Spleen (tissue), 11 donors: Measurements from ENCODE around the gene HOXB6. TPM values are rescaled to one million over a fixed set of nuclear protein-coding genes. Genes with fewer than 3 reads are reported as not detected.

ENCODE experiments used
- DNase-seq: peaks from one replicate; pipeline ENCODE4 v3.0.0-alpha.2; 2020
- H3K27ac ChIP-seq, 8 donors: fragments of 200-600 bp; sonication (generic) in 7 of 8; 1 replicate in 4 of 8; 2 replicates in 4 of 8; pipeline versions ENCODE4 v1.5.0 to v1.8.0; 2016 to 2021; ENCODE audit warnings: inconsistent platforms in 4 of 8, mild to moderate bottlenecking in 4 of 8, moderate library complexity in 1 of 8
- H3K27me3 ChIP-seq, 7 donors: fragments of 200-600 bp; sonication (generic) in 6 of 7; replicated peaks in 1 of 7; 1 replicate in 4 of 7; 2 replicates in 3 of 7; pipeline versions ENCODE4 v1.5.0 to v1.8.0; 2016 to 2021; ENCODE audit warnings: inconsistent platforms in 3 of 7, mild to moderate bottlenecking in 1 of 7
- H3K36me3 ChIP-seq, 6 donors: fragments of 200-600 bp; sonication (generic) in 5 of 6; 1 replicate in 4 of 6; 2 replicates in 2 of 6; pipeline versions ENCODE4 v1.5.0 to v1.8.0; 2016 to 2021; ENCODE audit warnings: inconsistent platforms in 2 of 6
- H3K4me1 ChIP-seq, 6 donors: fragments of 200-600 bp; sonication (generic) in 5 of 6; 1 replicate in 3 of 6; 2 replicates in 3 of 6; pipeline versions ENCODE4 v1.5.0 to v1.8.0; 2016 to 2021; ENCODE audit warnings: inconsistent platforms in 3 of 6
- H3K4me3 ChIP-seq, 8 donors: fragments of 200-600 bp; sonication (generic) in 7 of 8; 1 replicate in 4 of 8; 2 replicates in 4 of 8; pipeline versions ENCODE4 v1.5.0 to v1.8.0; 2016 to 2021; ENCODE audit warnings: inconsistent platforms in 4 of 8, mild to moderate bottlenecking in 4 of 8, moderate library complexity in 2 of 8
- H3K9me3 ChIP-seq, 8 donors: fragments of 200-600 bp; sonication (generic) in 7 of 8; 1 replicate in 4 of 8; 2 replicates in 4 of 8; pipeline versions ENCODE4 v1.5.0 to v1.8.0; 2016 to 2021; ENCODE audit warnings: inconsistent platforms in 4 of 8
- CTCF ChIP-seq, 11 experiments: fragments of 200-600 bp in 7 of 11; fragments of 450-650 bp in 4 of 11; sonication (generic) in 4 of 11; IDR thresholded peaks in 8 of 11; conservative IDR thresholded peaks in 3 of 11; 1 replicate in 7 of 11; 2 replicates in 4 of 11; pipeline versions ENCODE4 v1.4.0 to v1.8.0; 2016 to 2021; ENCODE audit warnings: antibody characterized with exemption in 11 of 11, inconsistent platforms in 4 of 11, mild to moderate bottlenecking in 1 of 11
- POLR2A ChIP-seq, 3 donors: fragments of 450-650 bp; IDR thresholded peaks; one replicate each; pipeline ENCODE4 v1.5.1; 2017; ENCODE audit warnings: antibody characterized with exemption in 3 of 3, mild to moderate bottlenecking in 1 of 3
- POLR2AphosphoS5 ChIP-seq, 3 donors: sonication (generic); formaldehyde crosslinking; IDR thresholded peaks; one replicate each; pipeline ENCODE4 v1.5.1; 2017; ENCODE audit warnings: antibody characterized with exemption in 3 of 3
- WGBS, 5 donors: extraction: QIAGEN DNeasy Blood & Tissue Kit in 3 of 5; methylation state at CpG; one replicate each; pipeline versions ENCODE4 v1.1.5 to v1.1.7; 2013 to 2018; 5-methylcytosine and 5-hydroxymethylcytosine counted together
- intact Hi-C: fragments of 100-400 bp; cut with DNase I; formaldehyde crosslinking; loops from one replicate; pipeline ENCODE4 v1.15.0; 2023; ENCODE audit warnings: low total_unique reads
- polyA plus RNA-seq, 3 donors: library from polyadenylated mRNA; stranded (reverse); fragments of 200-250 nt; gene quantifications; one replicate each; pipeline ENCODE4 v1.2.1, GENCODE V29; 2013
- total RNA-seq, 7 donors: library from RNA; depleted of rRNA in 3 of 7; stranded (reverse); fragments of >200 nt in 3 of 7; fragmentation: NEBNext Ultra II Directional in 4 of 7; extraction: Animal tissue kit (Norgen Biotek cat#: 25700) in 4 of 7; gene quantifications; one replicate each; pipeline versions ENCODE4 v1.1.0 to v1.2.1, GENCODE V29; 2016 to 2021
- donor health status: healthy with polysubstance abuse.
- donor health status: DM: no; HTN: no; CAD: no; lungs with moderate emphysema.
- donor health status: DM: no; HTN: no; CAD: no.
- donor health status: Bipolar disorder and iron deficiency.
- donor health status: healthy.
- donor health status: DM: no; HTN: no; CAD: no.
- donor health status: DM: yes; HTN: yes; CAD: no.

Gene HOXB6
- total and polyA plus RNA-seq, 10 donors = 1.2 to 4.5 (median 2.9) TPM

- no peaks in the 10 kb centered on the region for H3K36me3 ChIP-seq
- no peaks in the 10 kb centered on the region for H3K9me3 ChIP-seq
- DNase-seq = no peak
- TF ChIP-seq CTCF (IDR thresholded peaks at IDR 0.05 in 8 of 11, conservative IDR thresholded peaks at IDR 0.05 in 3 of 11) = no peak
- no peak for TF ChIP-seq POLR2AphosphoS5 (IDR thresholded peaks at IDR 0.05)
- TF ChIP-seq POLR2A (IDR thresholded peaks at IDR 0.05) = no peak
- H3K4me1 ChIP-seq = peaks cover 0 to 56% (median 10%) of the 10 kb centered on the region in 6 donors
- H3K27ac ChIP-seq = peak overlapping the region in 5 of 8 donors; percentile 62 to 89 (median 83)
- intact Hi-C loops = no loop called here
- peak overlapping the region in 2 of 8 donors; percentile 20 to 41 for H3K4me3 ChIP-seq
- 42 to 58% (median 54%) methylated on average over 3 of the region's 3 CpGs for WGBS, 5 donors
- peaks cover 0 to 69% (median 14%) of the 10 kb centered on the region in 7 donors for H3K27me3 ChIP-seq
These were observed 35.6 kb downstream of the HOXB6 start for GRCh38 chr17:48569240-48569582.

GRCh38 chr17:48568499-48569239 lies 36.1 kb downstream of the HOXB6 start:
- WGBS, 5 donors = 25 to 33% (median 26%) methylated on average over 33 of the region's 33 CpGs
- H3K27me3 ChIP-seq = peaks cover 0 to 74% (median 16%) of the 10 kb centered on the region in 7 donors
- TF ChIP-seq POLR2AphosphoS5 (IDR thresholded peaks at IDR 0.05) (no peak), CTCF (IDR thresholded peaks at IDR 0.05 in 8 of 11, conservative IDR thresholded peaks at IDR 0.05 in 3 of 11) (no peak), POLR2A (IDR thresholded peaks at IDR 0.05) (no peak)
- intact Hi-C loops = no loop called here
- H3K27ac ChIP-seq = peak overlapping the region in 6 of 8 donors; percentile 27 to 89 (median 76)
- no peak for DNase-seq
- H3K36me3 ChIP-seq = no peaks in the 10 kb centered on the region
- no peaks in the 10 kb centered on the region for H3K9me3 ChIP-seq
- H3K4me3 ChIP-seq = peak overlapping the region in 2 of 8 donors; percentile 20 to 41
- H3K4me1 ChIP-seq = peaks cover 0 to 60% (median 10%) of the 10 kb centered on the region in 6 donors

- no peak for DNase-seq
- WGBS, 5 donors = 77 to 82% (median 80%) methylated on average over 2 of the region's 2 CpGs
- Histone ChIP-seq H3K27ac (peak overlapping the region in 6 of 8 donors; percentile 27 to 89 (median 76)), H3K36me3 (no peaks in the 10 kb centered on the region), H3K27me3 (peaks cover 0 to 82% (median 18%) of the 10 kb centered on the region in 7 donors), H3K9me3 (no peaks in the 10 kb centered on the region), H3K4me3 (no peak overlapping the region), H3K4me1 (peaks cover 0 to 67% (median 10%) of the 10 kb centered on the region in 6 donors)
- no peak for TF ChIP-seq CTCF (IDR thresholded peaks at IDR 0.05 in 8 of 11, conservative IDR thresholded peaks at IDR 0.05 in 3 of 11)
- TF ChIP-seq POLR2AphosphoS5 (IDR thresholded peaks at IDR 0.05) = no peak
- TF ChIP-seq POLR2A (IDR thresholded peaks at IDR 0.05) = no peak
- intact Hi-C loops = no loop called here
These were observed 37.0 kb downstream of the HOXB6 start for GRCh38 chr17:48567646-48568354.

GRCh38 chr17:48567209-48567608 lies 37.6 kb downstream of the HOXB6 start:
- TF ChIP-seq POLR2AphosphoS5 (IDR thresholded peaks at IDR 0.05) (no peak), POLR2A (IDR thresholded peaks at IDR 0.05) (no peak), CTCF (IDR thresholded peaks at IDR 0.05 in 8 of 11, conservative IDR thresholded peaks at IDR 0.05 in 3 of 11) (no peak)
- Histone ChIP-seq H3K4me1 (peaks cover 0 to 64% (median 10%) of the 10 kb centered on the region in 6 donors), H3K27ac (peak overlapping the region in 4 of 8 donors; percentile 68 to 89 (median 84)), H3K27me3 (peaks cover 0 to 86% (median 18%) of the 10 kb centered on the region in 7 donors), H3K36me3 (no peaks in the 10 kb centered on the region), H3K4me3 (no peak overlapping the region), H3K9me3 (no peaks in the 10 kb centered on the region)
- 70 to 87% (median 81%) methylated on average over 5 to 6 of the region's 6 CpGs for WGBS, 5 donors
- DNase-seq = no peak
- intact Hi-C loops = no loop called here
